ENCODE data around the gene FBXW4.

- TF ChIP-seq EZH2 (IDR thresholded peaks at IDR 0.05): no peak
- no peak for TF ChIP-seq POLR2AphosphoS5 (IDR thresholded peaks at IDR 0.05; ENCODE audit: borderline replicate concordance, low read depth, low read length)
Observed at GRCh38 chr10:101577121-101577871, 117.7 kb downstream of the FBXW4 start.
